Placental epithelial cell (primary cell): ENCODE data around the gene NLGN4X. TPM values are rescaled to one million over a fixed set of nuclear protein-coding genes. Genes with fewer than 3 reads are reported as not detected.

Experiments
- small RNA-seq: library from RNA; depleted of rRNA; stranded (forward); fragments of <200 nt; gene quantifications from one replicate; pipeline ENCODE3, GENCODE V24; 2012
- total RNA-seq: library from RNA; depleted of rRNA; stranded (reverse); fragments of >200 nt; gene quantifications from 2 replicates; pipeline ENCODE4 v1.2.3, GENCODE V29; 2012

Gene NLGN4X
- total RNA-seq, result under 0.01 and 1.7 TPM in 2 replicates

DNA sequence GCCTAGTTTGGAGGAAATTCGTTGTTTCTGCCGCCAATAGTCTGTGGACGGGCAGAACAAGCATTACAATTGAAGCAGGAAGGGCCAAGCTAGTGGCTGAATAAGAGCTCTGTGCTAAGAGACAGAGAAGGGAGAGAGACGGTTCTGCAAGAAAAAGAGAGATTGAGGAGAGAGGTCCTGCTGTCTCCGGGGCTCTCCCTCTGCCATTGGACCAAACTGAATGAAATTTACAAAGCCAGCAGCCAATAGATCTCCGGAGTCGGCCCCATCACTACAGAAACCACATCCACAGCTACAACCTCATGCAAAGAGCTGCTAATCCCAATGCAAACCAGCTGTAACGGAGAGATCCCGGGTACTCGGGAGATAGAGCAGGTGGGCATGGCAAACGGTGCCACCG is at the start of gene NLGN4X:
NLGN4X (minus strand) TSS at position 148 of the 400 bp plus-strand sequence. CDS start 77,401 bp downstream, outside the sequence.

Small RNA genes within 50 kb of the gene (small RNA-seq; reads per million reads assigned to genes)
- not detected for gene RF00322
